ENCODE measurements around the gene PAIP2. TPM values are rescaled to one million over a fixed set of nuclear protein-coding genes. Genes with fewer than 3 reads are reported as not detected.
A peak's percentile ranks its signal among the peaks of the same experiment; 100 is the strongest.

The PAIP2 gene
- total and polyA plus RNA-seq, 5 donors from 2014 or later, result 126 to 426 (median 350) TPM

GRCh38 chr5:139371482-139372435, 30.1 kb downstream of the PAIP2 start:
- Mint-ChIP-seq H3K36me3 (peaks cover 15% of the 10 kb centered on the region), H3K27ac (peak overlapping the region in 2 of 3 donors; percentile 1 to 29)
- H3K36me3 ChIP-seq (ENCODE audit: control insufficient read depth, insufficient read depth, low read length), result peaks cover 44% of the 10 kb centered on the region

GRCh38 chr5:139374909-139375308, 33.3 kb downstream of the PAIP2 start:
- no peak for ATAC-seq (ENCODE audit: low read depth in 2 of 2)
- H3K4me3 ChIP-seq (ENCODE audit: low read depth, low read length), result no peak overlapping the region
- no peak for DNase-seq
- Mint-ChIP-seq H3K9me3 (peaks cover 0 to 1% (median 0%) of the 10 kb centered on the region in 7 donors), H3K27me3 (no peaks in the 10 kb centered on the region), H3K36me3 (peaks cover 18% of the 10 kb centered on the region), H3K4me1 (peaks cover 0 to 16% (median 6%) of the 10 kb centered on the region in 4 donors), H3K27ac (peak overlapping the region in 1 of 3 donors; percentile 76), H3K4me3 (no peak overlapping the region)
- H3K9me3 ChIP-seq (ENCODE audit: control insufficient read depth in 2 of 2, low read length in 2 of 2), result no peaks in the 10 kb centered on the region
- H3K27ac ChIP-seq (ENCODE audit: insufficient read depth, low read length, poor library complexity, severe bottlenecking), result no peak overlapping the region
- no peaks in the 10 kb centered on the region for H3K27me3 ChIP-seq (ENCODE audit: control insufficient read depth, insufficient read depth, low read length)
- no peaks in the 10 kb centered on the region for H3K4me1 ChIP-seq (ENCODE audit: control insufficient read depth, insufficient read depth, low read length, poor library complexity, severe bottlenecking)
- H3K36me3 ChIP-seq (ENCODE audit: control insufficient read depth, insufficient read depth, low read length), result peaks cover 17% of the 10 kb centered on the region

More at GRCh38 chr5:139371482-139372435, 30.1 kb downstream of the PAIP2 start:
- Histone ChIP-seq H3K9me3 (ENCODE audit: control insufficient read depth in 2 of 2, low read length in 2 of 2) (no peaks in the 10 kb centered on the region), H3K27me3 (ENCODE audit: control insufficient read depth, insufficient read depth, low read length) (no peaks in the 10 kb centered on the region), H3K27ac (ENCODE audit: insufficient read depth, low read length, poor library complexity, severe bottlenecking) (no peak overlapping the region), H3K4me3 (ENCODE audit: low read depth, low read length) (no peak overlapping the region), H3K4me1 (ENCODE audit: control insufficient read depth, insufficient read depth, low read length, poor library complexity, severe bottlenecking) (no peaks in the 10 kb centered on the region)
- Mint-ChIP-seq H3K27me3 (no peaks in the 10 kb centered on the region), H3K9me3 (peaks cover 0 to 1% (median 0%) of the 10 kb centered on the region in 7 donors), H3K4me1 (peaks cover 0 to 9% (median 5%) of the 10 kb centered on the region in 4 donors), H3K4me3 (no peak overlapping the region)
- no peak for DNase-seq
- ATAC-seq (ENCODE audit: low read depth in 2 of 2), result no peak

- H3K27ac ChIP-seq (ENCODE audit: insufficient read depth, low read length, poor library complexity, severe bottlenecking), result no peak overlapping the region
- Mint-ChIP-seq H3K36me3 (peaks cover 18% of the 10 kb centered on the region), H3K27ac (no peak overlapping the region), H3K4me1 (peaks cover 0 to 16% (median 4%) of the 10 kb centered on the region in 4 donors), H3K27me3 (no peaks in the 10 kb centered on the region), H3K4me3 (no peak overlapping the region), H3K9me3 (peaks cover 0 to 1% (median 0%) of the 10 kb centered on the region in 7 donors)
- no peaks in the 10 kb centered on the region for H3K27me3 ChIP-seq (ENCODE audit: control insufficient read depth, insufficient read depth, low read length)
- no peaks in the 10 kb centered on the region for H3K9me3 ChIP-seq (ENCODE audit: control insufficient read depth in 2 of 2, low read length in 2 of 2)
- ATAC-seq (ENCODE audit: low read depth in 2 of 2) (no peak), DNase-seq (no peak)
- peaks cover 12% of the 10 kb centered on the region for H3K36me3 ChIP-seq (ENCODE audit: control insufficient read depth, insufficient read depth, low read length)
- H3K4me3 ChIP-seq (ENCODE audit: low read depth, low read length), result no peak overlapping the region
- no peaks in the 10 kb centered on the region for H3K4me1 ChIP-seq (ENCODE audit: control insufficient read depth, insufficient read depth, low read length, poor library complexity, severe bottlenecking)
Observed at GRCh38 chr5:139376364-139376763, 34.7 kb downstream of the PAIP2 start.

GRCh38 chr5:139377226-139377625, 35.6 kb downstream of the PAIP2 start:
- Histone ChIP-seq H3K4me3 (ENCODE audit: low read depth, low read length) (no peak overlapping the region), H3K9me3 (ENCODE audit: control insufficient read depth in 2 of 2, low read length in 2 of 2) (no peaks in the 10 kb centered on the region), H3K4me1 (ENCODE audit: control insufficient read depth, insufficient read depth, low read length, poor library complexity, severe bottlenecking) (no peaks in the 10 kb centered on the region), H3K27me3 (ENCODE audit: control insufficient read depth, insufficient read depth, low read length) (no peaks in the 10 kb centered on the region), H3K36me3 (ENCODE audit: control insufficient read depth, insufficient read depth, low read length) (peaks cover 4% of the 10 kb centered on the region), H3K27ac (ENCODE audit: insufficient read depth, low read length, poor library complexity, severe bottlenecking) (no peak overlapping the region)
- H3K27me3 Mint-ChIP-seq, result no peaks in the 10 kb centered on the region
- peaks cover 12% of the 10 kb centered on the region for H3K36me3 Mint-ChIP-seq
- no peak overlapping the region for H3K4me3 Mint-ChIP-seq
- DNase-seq (no peak), ATAC-seq (ENCODE audit: low read depth in 2 of 2) (no peak)
- H3K4me1 Mint-ChIP-seq, result peaks cover 0 to 16% (median 3%) of the 10 kb centered on the region in 4 donors
- peaks cover 0 to 1% (median 0%) of the 10 kb centered on the region in 7 donors for H3K9me3 Mint-ChIP-seq
- peak overlapping the region in 1 of 3 donors; percentile 74 for H3K27ac Mint-ChIP-seq

- Mint-ChIP-seq H3K27ac (no peak overlapping the region), H3K4me1 (peaks cover 0 to 16% (median 3%) of the 10 kb centered on the region in 4 donors), H3K27me3 (no peaks in the 10 kb centered on the region), H3K36me3 (peaks cover 11% of the 10 kb centered on the region), H3K4me3 (peak overlapping the region in 1 of 4 donors; percentile 23), H3K9me3 (peaks cover 0 to 1% (median 0%) of the 10 kb centered on the region in 7 donors)
- no peak overlapping the region for H3K4me3 ChIP-seq (ENCODE audit: low read depth, low read length)
- DNase-seq (no peak), ATAC-seq (ENCODE audit: low read depth in 2 of 2) (no peak)
- no peaks in the 10 kb centered on the region for H3K9me3 ChIP-seq (ENCODE audit: control insufficient read depth in 2 of 2, low read length in 2 of 2)
- peaks cover 4% of the 10 kb centered on the region for H3K36me3 ChIP-seq (ENCODE audit: control insufficient read depth, insufficient read depth, low read length)
- H3K4me1 ChIP-seq (ENCODE audit: control insufficient read depth, insufficient read depth, low read length, poor library complexity, severe bottlenecking), result no peaks in the 10 kb centered on the region
- no peak overlapping the region for H3K27ac ChIP-seq (ENCODE audit: insufficient read depth, low read length, poor library complexity, severe bottlenecking)
- H3K27me3 ChIP-seq (ENCODE audit: control insufficient read depth, insufficient read depth, low read length), result no peaks in the 10 kb centered on the region
Observed at GRCh38 chr5:139378101-139378825, 36.6 kb downstream of the PAIP2 start.

GRCh38 chr5:139378941-139379361, 37.3 kb downstream of the PAIP2 start:
- no peak for ATAC-seq (ENCODE audit: low read depth in 2 of 2)
- H3K27ac Mint-ChIP-seq, result peak overlapping the region; percentile 36 to 94 (median 57)

GRCh38 chr5:139379626-139380449, 38.2 kb downstream of the PAIP2 start:
- peaks cover 11% of the 10 kb centered on the region for H3K36me3 Mint-ChIP-seq
- Histone ChIP-seq H3K36me3 (ENCODE audit: control insufficient read depth, insufficient read depth, low read length) (no peaks in the 10 kb centered on the region), H3K27ac (ENCODE audit: insufficient read depth, low read length, poor library complexity, severe bottlenecking) (no peak overlapping the region), H3K4me3 (ENCODE audit: low read depth, low read length) (no peak overlapping the region), H3K9me3 (ENCODE audit: control insufficient read depth in 2 of 2, low read length in 2 of 2) (no peaks in the 10 kb centered on the region), H3K27me3 (ENCODE audit: control insufficient read depth, insufficient read depth, low read length) (no peaks in the 10 kb centered on the region), H3K4me1 (ENCODE audit: control insufficient read depth, insufficient read depth, low read length, poor library complexity, severe bottlenecking) (peaks cover 6% of the 10 kb centered on the region)
- ATAC-seq (ENCODE audit: low read depth in 2 of 2) (no peak), DNase-seq (no peak)
- H3K4me3 Mint-ChIP-seq, result no peak overlapping the region
- peaks cover 0 to 1% (median 0%) of the 10 kb centered on the region in 7 donors for H3K9me3 Mint-ChIP-seq
- H3K4me1 Mint-ChIP-seq, result peaks cover 0 to 26% (median 12%) of the 10 kb centered on the region in 4 donors
- no peaks in the 10 kb centered on the region for H3K27me3 Mint-ChIP-seq
- peak overlapping the region in 1 of 3 donors; percentile 57 for H3K27ac Mint-ChIP-seq

More at GRCh38 chr5:139378941-139379361, 37.3 kb downstream of the PAIP2 start:
- peaks cover 0 to 20% (median 6%) of the 10 kb centered on the region in 4 donors for H3K4me1 Mint-ChIP-seq
- Histone ChIP-seq H3K27ac (ENCODE audit: insufficient read depth, low read length, poor library complexity, severe bottlenecking) (no peak overlapping the region), H3K9me3 (ENCODE audit: control insufficient read depth in 2 of 2, low read length in 2 of 2) (no peaks in the 10 kb centered on the region), H3K27me3 (ENCODE audit: control insufficient read depth, insufficient read depth, low read length) (no peaks in the 10 kb centered on the region), H3K4me1 (ENCODE audit: control insufficient read depth, insufficient read depth, low read length, poor library complexity, severe bottlenecking) (no peaks in the 10 kb centered on the region), H3K36me3 (ENCODE audit: control insufficient read depth, insufficient read depth, low read length) (no peaks in the 10 kb centered on the region), H3K4me3 (ENCODE audit: low read depth, low read length) (no peak overlapping the region)
- DNase-seq, result no peak
- peaks cover 0 to 1% (median 0%) of the 10 kb centered on the region in 7 donors for H3K9me3 Mint-ChIP-seq
- H3K27me3 Mint-ChIP-seq, result no peaks in the 10 kb centered on the region
- H3K4me3 Mint-ChIP-seq, result peak overlapping the region in 1 of 4 donors; percentile 23
- peaks cover 11% of the 10 kb centered on the region for H3K36me3 Mint-ChIP-seq

All from CD4-positive, CD25-positive, alpha-beta regulatory T cell (primary cell).